ENCODE data around the gene TMEM221.

GRCh38 chr19:17481986-17482385, 33.5 kb upstream of the TMEM221 start:
- TF ChIP-seq, protein P1, sequence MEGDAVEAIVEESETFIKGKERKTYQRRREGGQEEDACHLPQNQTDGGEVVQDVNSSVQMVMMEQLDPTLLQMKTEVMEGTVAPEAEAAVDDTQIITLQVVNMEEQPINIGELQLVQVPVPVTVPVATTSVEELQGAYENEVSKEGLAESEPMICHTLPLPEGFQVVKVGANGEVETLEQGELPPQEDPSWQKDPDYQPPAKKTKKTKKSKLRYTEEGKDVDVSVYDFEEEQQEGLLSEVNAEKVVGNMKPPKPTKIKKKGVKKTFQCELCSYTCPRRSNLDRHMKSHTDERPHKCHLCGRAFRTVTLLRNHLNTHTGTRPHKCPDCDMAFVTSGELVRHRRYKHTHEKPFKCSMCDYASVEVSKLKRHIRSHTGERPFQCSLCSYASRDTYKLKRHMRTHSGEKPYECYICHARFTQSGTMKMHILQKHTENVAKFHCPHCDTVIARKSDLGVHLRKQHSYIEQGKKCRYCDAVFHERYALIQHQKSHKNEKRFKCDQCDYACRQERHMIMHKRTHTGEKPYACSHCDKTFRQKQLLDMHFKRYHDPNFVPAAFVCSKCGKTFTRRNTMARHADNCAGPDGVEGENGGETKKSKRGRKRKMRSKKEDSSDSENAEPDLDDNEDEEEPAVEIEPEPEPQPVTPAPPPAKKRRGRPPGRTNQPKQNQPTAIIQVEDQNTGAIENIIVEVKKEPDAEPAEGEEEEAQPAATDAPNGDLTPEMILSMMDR (IDR thresholded peaks at IDR 0.05 in 2 of 3, conservative IDR thresholded peaks at IDR 0.05 in 1 of 3; ENCODE audit: borderline replicate concordance in 1 of 3, insufficient read depth in 1 of 3, low read depth in 2 of 3, low read length in 2 of 3) = no peak
- TF ChIP-seq POLR2A (IDR thresholded peaks at IDR 0.05; ENCODE audit: borderline replicate concordance, extremely low read depth, insufficient read depth, insufficient read length) (no peak), SP1 (IDR thresholded peaks at IDR 0.05; ENCODE audit: low read depth) (no peak), JUND (IDR thresholded peaks at IDR 0.05) (no peak), EZH2 (IDR thresholded peaks at IDR 0.05) (no peak), ZBTB33 (IDR thresholded peaks at IDR 0.05; ENCODE audit: extremely low read depth, insufficient replicate concordance, low read length) (no peak), EZH2phosphoT487 (IDR thresholded peaks at IDR 0.05; ENCODE audit: borderline replicate concordance) (no peak), POLR2AphosphoS5 (IDR thresholded peaks at IDR 0.05; ENCODE audit: low read depth, low read length) (no peak), CEBPB (IDR thresholded peaks at IDR 0.05; ENCODE audit: low read depth) (no peak), YY1 (IDR thresholded peaks at IDR 0.05; ENCODE audit: extremely low read depth, insufficient replicate concordance, low read depth, low read length) (no peak)
- TF ChIP-seq, protein P2, sequence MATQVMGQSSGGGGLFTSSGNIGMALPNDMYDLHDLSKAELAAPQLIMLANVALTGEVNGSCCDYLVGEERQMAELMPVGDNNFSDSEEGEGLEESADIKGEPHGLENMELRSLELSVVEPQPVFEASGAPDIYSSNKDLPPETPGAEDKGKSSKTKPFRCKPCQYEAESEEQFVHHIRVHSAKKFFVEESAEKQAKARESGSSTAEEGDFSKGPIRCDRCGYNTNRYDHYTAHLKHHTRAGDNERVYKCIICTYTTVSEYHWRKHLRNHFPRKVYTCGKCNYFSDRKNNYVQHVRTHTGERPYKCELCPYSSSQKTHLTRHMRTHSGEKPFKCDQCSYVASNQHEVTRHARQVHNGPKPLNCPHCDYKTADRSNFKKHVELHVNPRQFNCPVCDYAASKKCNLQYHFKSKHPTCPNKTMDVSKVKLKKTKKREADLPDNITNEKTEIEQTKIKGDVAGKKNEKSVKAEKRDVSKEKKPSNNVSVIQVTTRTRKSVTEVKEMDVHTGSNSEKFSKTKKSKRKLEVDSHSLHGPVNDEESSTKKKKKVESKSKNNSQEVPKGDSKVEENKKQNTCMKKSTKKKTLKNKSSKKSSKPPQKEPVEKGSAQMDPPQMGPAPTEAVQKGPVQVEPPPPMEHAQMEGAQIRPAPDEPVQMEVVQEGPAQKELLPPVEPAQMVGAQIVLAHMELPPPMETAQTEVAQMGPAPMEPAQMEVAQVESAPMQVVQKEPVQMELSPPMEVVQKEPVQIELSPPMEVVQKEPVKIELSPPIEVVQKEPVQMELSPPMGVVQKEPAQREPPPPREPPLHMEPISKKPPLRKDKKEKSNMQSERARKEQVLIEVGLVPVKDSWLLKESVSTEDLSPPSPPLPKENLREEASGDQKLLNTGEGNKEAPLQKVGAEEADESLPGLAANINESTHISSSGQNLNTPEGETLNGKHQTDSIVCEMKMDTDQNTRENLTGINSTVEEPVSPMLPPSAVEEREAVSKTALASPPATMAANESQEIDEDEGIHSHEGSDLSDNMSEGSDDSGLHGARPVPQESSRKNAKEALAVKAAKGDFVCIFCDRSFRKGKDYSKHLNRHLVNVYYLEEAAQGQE (IDR thresholded peaks at IDR 0.05; ENCODE audit: low read depth) = no peak
- TF ChIP-seq, protein P3, sequence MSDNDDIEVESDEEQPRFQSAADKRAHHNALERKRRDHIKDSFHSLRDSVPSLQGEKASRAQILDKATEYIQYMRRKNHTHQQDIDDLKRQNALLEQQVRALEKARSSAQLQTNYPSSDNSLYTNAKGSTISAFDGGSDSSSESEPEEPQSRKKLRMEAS (IDR thresholded peaks at IDR 0.05) = no peak
